Ovary (tissue), 9 donors: Measurements from ENCODE around the gene CAMTA1. TPM values are rescaled to one million over a fixed set of nuclear protein-coding genes. Genes with fewer than 3 reads are reported as not detected.

Experiments used
- DNase-seq, 5 donors: peaks; one replicate each; pipeline ENCODE4 v3.0.0-alpha.2; 2019 to 2020
- H3K27ac ChIP-seq, 2 donors: fragments of 200-600 bp; one replicate each; pipeline versions ENCODE4 v1.5.1 to v1.8.0; 2019 to 2022
- H3K27me3 ChIP-seq: fragments of 200-600 bp; one replicate; pipeline ENCODE4 v1.8.0; 2022
- H3K36me3 ChIP-seq: fragments of 200-600 bp; sonication (generic); one replicate; pipeline ENCODE4 v1.5.1; 2019
- H3K4me1 ChIP-seq: one replicate; pipeline ENCODE4 v1.8.1; 2013; ENCODE audit warnings: mild to moderate bottlenecking, moderate library complexity; ENCODE audit not compliant: insufficient read depth
- H3K4me3 ChIP-seq: fragments of 200-600 bp; sonication (generic); one replicate; pipeline ENCODE4 v1.5.1; 2017
- H3K9me3 ChIP-seq, 2 donors: fragments of 200-600 bp in 1 of 2; sonication (generic) in 1 of 2; one replicate each; pipeline versions ENCODE4 v1.5.1 to v1.8.1; 2013 to 2019; ENCODE audit warnings: mild to moderate bottlenecking in 1 of 2, moderate library complexity in 1 of 2
- CTCF ChIP-seq, 3 donors: fragments of 450-650 bp in 2 of 3; fragments of 200-600 bp in 1 of 3; IDR thresholded peaks; one replicate each; pipeline versions ENCODE4 v1.5.1 to v1.8.0; 2016 to 2022; ENCODE audit warnings: antibody characterized with exemption in 3 of 3, mild to moderate bottlenecking in 1 of 3
- EP300 ChIP-seq: sonication (generic); formaldehyde crosslinking; IDR thresholded peaks from one replicate; pipeline ENCODE4 v1.6.1; 2017; ENCODE audit warnings: antibody characterized with exemption
- POLR2A ChIP-seq: fragments of 450-650 bp; IDR thresholded peaks from one replicate; pipeline ENCODE4 v1.6.1; 2017; ENCODE audit warnings: antibody characterized with exemption, mild to moderate bottlenecking, moderate library complexity
- WGBS, 3 donors: extraction: QIAGEN DNeasy Blood & Tissue Kit in 1 of 3; methylation state at CpG; one replicate each; pipeline versions ENCODE4 v1.1.5 to v1.1.7; 2013 to 2017; 5-methylcytosine and 5-hydroxymethylcytosine counted together
- intact Hi-C, 4 donors: fragments of 100-400 bp; cut with DNase I; formaldehyde crosslinking; loops; one replicate each; pipeline versions ENCODE4 v1.11.0 to v1.15.1; 2022 to 2023
- polyA plus RNA-seq, 2 donors: library from polyadenylated mRNA; stranded (reverse); fragments of 200-250 nt in 1 of 2; fragments of 350-450 nt in 1 of 2; fragmentation: Illumina TruSeq in 1 of 2; extraction: RNeasy Lipid Tissue Mini Kit (QIAGEN cat#74804) in 1 of 2; gene quantifications; one replicate each; pipeline ENCODE4 v1.2.3, GENCODE V29; 2013 to 2014
- total RNA-seq, 7 donors: library from RNA; depleted of rRNA in 2 of 7; stranded (reverse); fragments of >200 nt in 2 of 7; fragmentation: NEBNext Ultra II Directional in 3 of 7; extraction: Animal tissue kit (Norgen Biotek cat#: 25700) in 3 of 7; gene quantifications; one replicate each; pipeline versions ENCODE4 v1.1.0 to v1.2.4, GENCODE V29; 2016 to 2023
- donor health status: DM: no; HTN: no; CAD: no; lungs with moderate emphysema.
- donor health status: DM: no; HTN: no; CAD: no.
- donor health status: Bipolar disorder and iron deficiency.
- donor health status: DM: yes; HTN: yes; CAD: no.
- donor health status: DM: no; HTN: no; CAD: no.
- donor health status: DM: yes; HTN: yes; CAD: no.

CAMTA1 gene
- total and polyA plus RNA-seq, 9 donors: 51.1 to 150 (median 67.4) TPM

- peak overlapping the region; percentile 98 to 99 for H3K27ac ChIP-seq
- no peaks in the 10 kb centered on the region for H3K27me3 ChIP-seq
- TF ChIP-seq CTCF (IDR thresholded peaks at IDR 0.05) (peak in 1 of 3 donors; percentile 14), EP300 (peak; percentile 22), POLR2A (peak; percentile 98)
- H3K9me3 ChIP-seq: no peaks in the 10 kb centered on the region
- WGBS, 3 donors: 0 to 1% (median 1%) methylated on average over 68 to 79 of the region's 79 CpGs
- peak; percentile 99 to 100 (median 100) for DNase-seq
- H3K4me1 ChIP-seq: peaks cover 8% of the 10 kb centered on the region
- intact Hi-C loops: no loop called here
- peak overlapping the region; percentile 77 for H3K4me3 ChIP-seq
- H3K36me3 ChIP-seq: no peaks in the 10 kb centered on the region
Observed at GRCh38 chr1:6784560-6785317, 515 bp upstream of the CAMTA1 start.

- WGBS, 3 donors: 0 to 1% (median 1%) methylated on average over 16 to 76 of the region's 78 CpGs
- intact Hi-C loops: no loop called here
Observed at GRCh38 chr1:6785728-6786505, 663 bp downstream of the CAMTA1 start.

GRCh38 chr1:6788946-6789345 is 3.7 kb downstream of the CAMTA1 start:
- no peak overlapping the region for H3K4me3 ChIP-seq
- no peak overlapping the region for H3K27ac ChIP-seq
- intact Hi-C loops: no loop called here
- no peaks in the 10 kb centered on the region for H3K9me3 ChIP-seq
- H3K4me1 ChIP-seq: peaks cover 8% of the 10 kb centered on the region
- TF ChIP-seq CTCF (IDR thresholded peaks at IDR 0.05): no peak
- no peak for TF ChIP-seq POLR2A
- no peak for TF ChIP-seq EP300
- no peaks in the 10 kb centered on the region for H3K36me3 ChIP-seq
- no peaks in the 10 kb centered on the region for H3K27me3 ChIP-seq
- WGBS, 3 donors: 68 to 72% (median 70%) methylated on average over 2 of the region's 2 CpGs
- no peak for DNase-seq

More at GRCh38 chr1:6785728-6786505, 663 bp downstream of the CAMTA1 start:
- H3K27ac ChIP-seq: peak overlapping the region; percentile 63 to 72
- TF ChIP-seq POLR2A (no peak), CTCF (IDR thresholded peaks at IDR 0.05) (peak in 1 of 3 donors; percentile 27), EP300 (no peak)
- H3K27me3 ChIP-seq: no peaks in the 10 kb centered on the region
- peaks cover 8% of the 10 kb centered on the region for H3K4me1 ChIP-seq
- no peaks in the 10 kb centered on the region for H3K9me3 ChIP-seq
- DNase-seq: peak; percentile 44 to 74 (median 70)
- H3K4me3 ChIP-seq: peak overlapping the region; percentile 82
- H3K36me3 ChIP-seq: no peaks in the 10 kb centered on the region

- H3K36me3 ChIP-seq: no peaks in the 10 kb centered on the region
- TF ChIP-seq POLR2A: no peak
- no peak for TF ChIP-seq EP300
- no peak for TF ChIP-seq CTCF (IDR thresholded peaks at IDR 0.05)
- no peak overlapping the region for H3K4me3 ChIP-seq
- DNase-seq: no peak
- peaks cover 8% of the 10 kb centered on the region for H3K4me1 ChIP-seq
- intact Hi-C loops: loop anchor here in 2 of 4 donors (5.0 to 10.0 kb wide), 3 partner anchors 105 to 862 kb away; no protein-coding TSS in a partner anchor
- H3K27ac ChIP-seq: no peak overlapping the region
- H3K27me3 ChIP-seq: no peaks in the 10 kb centered on the region
- WGBS, 3 donors: 72 to 87% (median 76%) methylated on average over 2 of the region's 2 CpGs
- no peaks in the 10 kb centered on the region for H3K9me3 ChIP-seq
Observed at GRCh38 chr1:6790146-6790545, 4.9 kb downstream of the CAMTA1 start.
